GM21825 (cell line): ENCODE data around the gene ZNF24.

Experiments used
- ATAC-seq: cut with Tn5 transposase; IDR thresholded peaks from one replicate; pipeline ENCODE4 v1.9.1; 2021; ENCODE audit warnings: mild to moderate bottlenecking, moderate library complexity; ENCODE audit not compliant: unreplicated experiment

ZNF24 gene

DNA sequence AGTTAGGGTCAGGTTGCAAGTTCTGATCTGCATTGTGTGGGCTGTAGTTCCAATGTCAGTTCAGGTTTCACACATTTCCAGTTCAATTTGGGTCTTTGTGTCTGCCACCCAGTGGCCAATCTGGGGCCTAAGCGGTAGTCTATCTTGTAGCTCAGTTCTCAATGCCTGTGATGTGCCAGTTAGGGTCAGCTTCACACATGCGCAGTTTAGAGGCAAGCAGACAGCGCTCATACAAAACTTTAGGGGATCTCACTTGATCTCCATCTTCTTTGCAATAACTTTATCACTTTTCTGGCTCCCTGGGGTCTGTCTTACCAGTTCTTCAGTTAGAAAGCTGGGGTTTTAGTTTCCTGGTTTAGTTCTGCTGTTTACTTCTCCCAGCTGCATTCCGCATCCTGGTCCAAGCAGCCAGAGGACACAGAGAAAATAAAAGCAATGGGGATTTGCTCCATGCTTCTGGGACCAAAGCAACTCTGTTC, 11.0 kb upstream of the ZNF24 start:
- ATAC-seq = peak; percentile 93

DNA sequence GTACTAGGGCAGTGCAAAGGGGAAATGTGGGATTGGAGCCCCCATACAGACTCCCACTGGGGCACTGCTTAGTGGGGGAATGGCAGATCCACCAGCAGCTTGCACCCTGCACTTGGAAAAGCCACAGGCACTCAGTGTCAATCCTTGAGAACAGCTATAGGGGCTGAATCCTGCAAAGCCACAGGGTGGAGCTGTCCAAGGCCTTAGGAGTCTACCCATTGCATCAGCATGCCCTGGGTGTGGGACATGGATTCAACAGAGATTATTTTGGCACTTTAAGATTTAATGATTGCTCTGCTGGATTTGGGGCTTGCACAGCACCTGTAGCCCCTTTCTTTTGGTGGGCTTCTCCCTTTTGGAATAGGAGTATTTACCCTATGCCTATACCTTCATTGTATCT, 8.6 kb upstream of the ZNF24 start:
- no peak for ATAC-seq

DNA sequence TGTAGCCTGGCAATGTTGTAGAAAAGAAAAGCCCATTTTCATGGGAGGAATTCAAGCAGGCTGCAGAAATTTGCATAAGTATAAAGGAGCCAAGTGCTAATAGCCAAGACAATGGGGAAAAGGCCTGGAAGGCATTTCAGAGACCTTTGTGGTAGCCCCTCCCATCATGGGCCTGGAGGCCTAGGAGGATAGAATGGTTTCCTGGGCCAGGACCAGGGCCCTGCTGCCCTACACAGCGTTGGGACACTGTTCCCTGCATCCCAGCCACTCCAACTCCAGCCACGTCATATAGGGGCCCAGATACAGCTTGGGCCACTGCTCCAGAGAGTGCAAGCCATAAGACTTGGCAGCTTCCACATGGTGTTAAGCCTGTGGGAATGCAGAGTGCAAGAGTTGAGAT, 8.1 kb upstream of the ZNF24 start:
- ATAC-seq = no peak

DNA sequence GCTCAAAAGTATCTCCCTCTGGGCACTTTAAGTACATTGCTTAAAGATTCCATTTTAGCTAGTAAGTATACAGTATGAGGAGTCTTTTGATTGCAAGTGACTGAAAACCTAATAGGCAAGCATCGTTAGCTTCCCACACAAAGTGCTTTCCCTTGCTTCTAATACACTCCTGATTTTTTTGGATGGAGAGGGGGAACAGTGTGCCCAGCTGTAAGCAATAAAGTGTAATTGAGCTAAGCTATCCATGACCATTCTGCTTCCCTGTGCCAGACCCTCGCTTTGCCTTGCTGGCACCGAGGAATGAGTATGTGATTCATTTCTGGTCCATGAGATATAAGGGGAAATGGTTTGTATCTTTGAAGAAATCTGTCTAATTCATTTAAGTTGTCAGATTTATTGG, 3.8 kb upstream of the ZNF24 start:
- no peak for ATAC-seq

DNA sequence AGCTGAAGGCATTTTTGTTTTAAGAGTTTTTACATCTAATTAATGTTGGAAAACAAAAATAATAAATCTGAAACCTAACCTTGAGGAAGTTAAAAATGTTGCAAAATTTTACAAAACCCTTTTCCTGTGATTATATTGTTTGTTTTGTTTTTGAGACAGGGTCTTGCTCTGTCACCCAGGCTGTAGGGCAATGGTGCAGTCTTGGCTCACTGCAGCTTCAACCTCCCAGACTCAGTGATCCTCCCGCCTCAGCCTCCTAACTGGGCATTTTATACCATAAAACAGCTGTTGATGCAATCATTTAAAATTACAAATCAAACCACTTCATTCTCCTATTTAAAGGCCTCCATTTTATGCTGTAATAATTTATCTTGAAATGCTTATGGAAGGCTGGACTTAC, 1.7 kb upstream of the ZNF24 start:
- no peak for ATAC-seq

DNA sequence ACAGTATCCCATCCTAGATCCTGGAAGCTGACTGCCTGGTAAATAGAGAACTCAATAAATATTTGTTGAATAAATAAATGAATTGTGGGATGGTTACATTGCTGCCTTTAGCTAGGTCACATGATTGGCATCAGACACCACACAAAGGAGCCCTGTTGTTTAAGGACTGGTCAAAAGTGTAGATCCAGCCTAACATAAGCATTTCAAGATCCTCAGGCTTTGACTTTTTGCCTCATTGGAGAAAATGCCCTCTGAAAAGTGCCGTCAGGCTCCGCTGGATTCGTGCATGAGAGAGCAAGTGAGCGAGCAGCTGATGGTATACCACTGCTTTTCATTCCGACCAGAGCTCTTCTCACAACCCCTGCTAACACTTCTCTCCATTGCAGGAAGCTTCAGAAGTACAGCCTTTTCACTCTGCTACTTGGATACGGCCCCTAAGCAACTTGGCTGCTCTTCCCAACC, 1.3 kb upstream of the ZNF24 start:
- peak; percentile 34 for ATAC-seq

DNA sequence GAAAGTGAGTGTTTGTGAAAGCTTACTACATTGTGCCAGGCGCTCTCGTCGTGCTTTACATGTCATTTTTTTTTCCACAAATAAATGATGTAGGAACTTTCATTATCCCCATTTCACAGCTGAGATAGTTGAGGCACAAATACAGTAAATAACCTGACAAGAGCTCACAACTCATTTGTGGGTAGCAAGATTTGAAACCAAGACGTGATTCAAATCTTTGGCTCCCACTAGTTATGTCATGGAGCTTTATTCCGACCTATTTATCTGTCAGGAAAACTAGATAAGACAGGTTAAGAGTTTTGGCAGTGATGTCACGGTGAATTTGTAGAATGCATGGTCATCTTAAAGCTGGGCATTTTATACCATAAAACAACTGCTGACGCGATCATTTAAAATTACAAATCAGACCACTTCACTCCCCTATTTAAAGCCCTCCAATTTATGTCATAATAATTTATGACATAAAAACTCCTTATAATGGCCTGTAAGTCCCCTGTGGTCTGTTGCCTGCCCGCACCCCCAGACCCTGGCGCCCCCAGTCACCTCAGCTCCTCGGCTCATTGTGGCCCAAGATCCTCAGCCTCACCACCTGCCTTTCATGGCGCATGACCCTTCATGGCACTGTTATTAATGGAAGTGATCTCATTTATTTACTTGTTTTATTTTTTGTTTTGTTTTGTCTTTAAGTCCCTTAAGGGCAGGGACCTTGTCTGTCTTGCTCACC, 678 bp upstream of the ZNF24 start:
- ATAC-seq = no peak

DNA sequence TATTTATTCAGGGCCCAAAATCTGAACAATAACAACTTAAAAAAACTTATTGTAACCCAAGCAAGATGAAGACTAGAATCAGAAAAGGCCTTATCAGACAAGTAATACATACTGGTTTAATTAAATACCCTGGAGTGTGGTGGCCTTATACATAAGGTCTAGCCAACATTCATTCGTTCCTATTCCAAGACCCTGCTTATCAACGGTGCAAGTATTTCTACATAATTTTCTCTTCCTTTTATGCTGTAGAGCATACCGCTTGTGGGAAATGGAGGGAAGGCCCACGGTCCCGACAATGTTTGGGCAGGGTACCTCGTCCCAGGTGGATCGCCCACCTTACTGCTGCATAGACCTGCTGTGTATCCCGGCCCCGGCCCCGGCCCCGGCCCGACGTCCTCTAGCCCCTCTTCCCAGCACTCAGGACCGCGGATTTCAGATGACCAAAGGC, 708 bp downstream of the ZNF24 start:
- no peak for ATAC-seq

DNA sequence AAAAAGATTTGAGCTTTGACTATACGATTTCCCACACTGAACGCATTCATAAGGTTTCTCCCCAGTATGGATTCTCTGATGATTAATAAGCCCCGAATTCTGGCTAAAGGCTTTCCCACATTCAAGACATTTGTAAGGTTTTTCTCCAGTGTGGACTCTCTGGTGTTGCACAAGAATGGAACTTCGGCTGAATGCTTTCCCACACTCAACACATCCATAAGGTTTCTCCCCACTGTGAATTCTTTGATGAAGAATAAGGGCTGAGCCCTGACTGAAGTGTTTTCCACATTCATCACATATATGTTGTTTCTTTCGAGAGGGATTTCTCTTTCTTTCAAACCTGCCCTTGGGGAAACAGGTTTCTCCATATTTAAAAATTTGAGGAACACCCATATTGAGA, 6.9 kb downstream of the ZNF24 start:
- ATAC-seq = no peak

DNA sequence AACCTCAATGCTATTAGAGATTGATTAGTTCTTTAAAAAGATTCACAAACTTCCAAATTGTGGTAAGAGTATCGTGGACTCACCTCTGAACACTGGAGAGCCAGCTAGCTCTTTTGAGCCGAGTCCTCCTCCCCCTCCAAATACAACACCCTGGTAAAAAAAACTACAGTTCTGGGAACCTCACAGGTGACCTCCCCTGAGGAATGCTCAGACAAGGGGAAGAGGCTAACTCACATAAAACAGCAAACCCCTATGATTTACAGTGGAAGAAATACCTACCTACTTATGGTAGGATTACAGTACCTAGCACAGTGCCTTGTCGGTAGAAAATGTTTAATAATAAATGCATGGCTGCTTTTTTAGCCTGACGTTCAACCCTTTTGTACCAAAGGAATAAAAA, 8.4 kb downstream of the ZNF24 start:
- ATAC-seq = no peak

DNA sequence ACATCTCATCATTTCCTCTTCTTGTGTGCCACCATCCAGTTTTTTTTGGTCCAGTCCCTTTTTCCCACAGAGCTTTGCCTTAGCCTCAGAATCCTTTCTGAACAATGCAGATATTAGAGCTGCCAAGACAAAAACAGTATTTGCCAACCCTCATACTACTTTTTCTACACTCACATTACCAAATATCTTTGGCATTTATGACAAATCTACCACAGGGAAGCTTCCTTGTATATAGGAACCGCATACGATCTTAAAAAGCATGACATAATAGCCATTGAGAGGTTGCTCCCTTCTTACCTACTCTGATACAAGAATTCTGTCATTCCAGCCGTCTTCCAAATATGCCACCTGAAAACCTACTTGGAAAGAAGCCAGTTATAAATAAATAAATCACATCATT, 9.4 kb downstream of the ZNF24 start:
- ATAC-seq = no peak

DNA sequence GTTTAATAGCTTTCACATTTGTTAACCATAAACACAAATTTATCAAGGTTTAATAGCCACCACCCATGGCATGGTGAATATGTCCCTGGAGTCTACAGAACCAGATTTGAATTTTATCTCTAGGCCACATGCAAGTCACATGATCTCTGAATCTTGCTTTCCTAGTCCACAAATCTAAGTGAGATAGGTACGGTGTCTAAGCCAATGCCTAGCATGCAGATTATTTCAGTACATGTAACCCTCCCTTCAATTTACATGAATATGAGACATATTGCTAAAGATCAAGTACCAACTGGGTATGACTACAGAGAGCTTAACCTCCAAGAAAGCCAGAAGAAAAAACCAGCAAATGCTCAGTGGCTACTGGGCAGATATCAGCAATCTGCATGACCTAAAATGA, 10.0 kb downstream of the ZNF24 start:
- ATAC-seq = no peak

DNA sequence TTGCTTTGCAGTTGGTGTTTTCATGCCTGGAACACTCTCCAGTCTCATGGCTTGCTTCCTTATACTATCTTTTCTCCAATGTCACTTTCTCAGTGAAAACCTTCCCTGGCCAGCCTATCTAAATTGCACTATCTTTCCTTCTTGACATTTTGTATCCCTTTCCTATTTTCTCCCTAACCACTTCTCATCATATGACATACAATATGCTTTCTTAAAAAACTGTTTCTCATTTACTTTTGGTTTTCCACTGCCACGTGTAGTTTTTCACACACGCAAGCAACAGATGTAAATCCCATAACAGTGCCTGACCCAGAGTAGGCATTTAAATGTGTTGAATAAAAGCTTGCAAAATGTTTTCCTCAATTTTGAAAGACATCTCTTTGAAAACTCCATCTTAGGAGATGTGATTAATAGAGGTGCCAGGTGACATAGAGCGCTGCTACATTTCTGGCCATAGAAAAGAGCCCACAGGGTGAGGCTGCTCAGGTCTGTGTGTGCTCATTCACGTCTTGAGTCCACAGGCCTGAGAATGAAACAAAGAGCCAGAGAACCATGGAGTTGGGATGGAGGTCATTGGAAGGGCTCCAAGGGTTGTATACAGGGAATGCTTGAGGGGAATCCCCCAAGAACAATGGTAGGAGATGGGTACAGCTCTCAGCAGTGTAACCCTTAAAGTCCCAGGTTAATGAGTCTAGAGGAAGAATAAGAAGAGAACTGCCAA, 12.7 kb downstream of the ZNF24 start:
- ATAC-seq = no peak

DNA sequence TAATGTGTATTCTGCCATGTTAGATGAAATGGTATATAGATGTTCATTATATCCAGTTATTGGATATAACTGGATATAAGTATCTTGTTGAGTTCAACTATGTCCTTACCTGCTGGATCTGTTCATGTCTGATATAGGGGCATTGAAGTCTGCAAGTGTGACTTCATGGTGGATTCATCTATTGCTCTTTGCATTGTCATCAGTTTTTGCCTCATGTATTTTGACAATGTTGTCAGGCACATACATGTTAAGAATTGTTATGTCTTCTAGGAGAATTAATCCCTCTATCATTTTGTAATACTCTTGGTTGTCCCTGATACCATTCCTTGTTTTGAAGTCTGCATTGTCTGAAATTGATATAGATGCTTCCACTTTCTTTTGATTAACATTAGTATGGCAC, 15.4 kb downstream of the ZNF24 start:
- ATAC-seq = no peak

DNA sequence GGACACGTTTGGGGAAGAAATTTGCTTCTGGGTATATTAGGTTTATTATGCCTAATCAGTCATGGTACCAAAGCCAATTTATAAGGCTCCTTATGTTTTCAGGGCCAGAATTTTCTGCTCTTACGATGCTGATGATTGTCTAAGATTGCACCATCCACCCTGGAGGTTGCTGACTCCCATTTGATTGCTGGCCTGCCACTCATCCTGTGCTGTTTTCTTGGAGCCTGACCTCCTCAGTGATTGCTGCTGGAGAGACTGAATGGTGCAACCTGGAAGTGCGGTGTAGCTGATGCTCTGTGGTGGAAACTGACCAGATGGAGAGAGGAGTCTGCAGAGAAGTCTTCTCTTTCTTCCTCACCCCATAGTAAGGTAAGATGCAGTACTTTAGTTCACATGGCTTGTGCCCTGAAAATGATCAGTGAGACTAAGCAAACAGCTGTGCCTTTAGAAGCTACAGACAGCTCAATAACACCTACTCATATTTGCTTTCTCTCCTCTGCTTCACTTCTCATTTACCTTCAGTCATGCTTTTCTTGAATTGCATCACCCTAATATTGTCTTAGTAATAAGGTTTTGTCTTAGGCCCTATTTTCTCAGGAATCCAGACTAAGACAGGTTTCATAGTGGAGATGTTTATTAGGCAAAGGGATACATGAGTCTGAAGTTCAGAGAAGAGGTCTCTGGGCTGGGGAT, 17.4 kb downstream of the ZNF24 start:
- no peak for ATAC-seq

DNA sequence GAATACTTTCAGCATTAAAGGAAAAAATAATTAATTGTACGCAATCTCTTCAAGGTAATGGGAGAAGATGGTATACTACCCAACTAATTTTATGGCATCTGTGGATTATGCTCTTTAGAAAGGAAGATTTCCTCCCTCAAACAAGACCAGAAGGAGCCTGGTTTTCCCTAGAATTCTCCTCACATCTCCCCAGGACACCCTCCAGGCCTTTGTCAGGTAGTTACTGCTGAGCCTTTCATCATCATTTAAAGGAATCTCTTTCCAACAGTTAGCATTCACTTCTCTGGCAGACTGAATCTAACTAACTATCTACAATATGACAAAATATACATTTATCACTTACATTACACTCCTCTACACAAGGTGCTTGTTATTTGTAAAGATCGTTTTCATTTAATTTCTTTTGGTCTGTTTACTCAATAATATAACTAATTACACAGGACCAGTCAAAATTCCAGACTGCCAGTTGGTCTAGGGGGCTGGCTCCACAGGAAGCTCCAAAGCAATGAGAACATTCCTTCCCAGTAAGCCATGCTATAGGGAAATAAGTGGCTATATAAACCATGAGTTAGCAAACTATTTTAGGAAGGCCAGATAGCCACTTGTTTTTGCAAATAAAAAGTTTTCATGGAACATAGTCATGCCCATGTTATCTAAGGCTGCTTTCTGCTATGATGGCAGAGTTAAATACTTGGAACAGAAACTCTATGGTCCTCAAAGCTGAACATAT, 19.1 kb downstream of the ZNF24 start:
- ATAC-seq = no peak

DNA sequence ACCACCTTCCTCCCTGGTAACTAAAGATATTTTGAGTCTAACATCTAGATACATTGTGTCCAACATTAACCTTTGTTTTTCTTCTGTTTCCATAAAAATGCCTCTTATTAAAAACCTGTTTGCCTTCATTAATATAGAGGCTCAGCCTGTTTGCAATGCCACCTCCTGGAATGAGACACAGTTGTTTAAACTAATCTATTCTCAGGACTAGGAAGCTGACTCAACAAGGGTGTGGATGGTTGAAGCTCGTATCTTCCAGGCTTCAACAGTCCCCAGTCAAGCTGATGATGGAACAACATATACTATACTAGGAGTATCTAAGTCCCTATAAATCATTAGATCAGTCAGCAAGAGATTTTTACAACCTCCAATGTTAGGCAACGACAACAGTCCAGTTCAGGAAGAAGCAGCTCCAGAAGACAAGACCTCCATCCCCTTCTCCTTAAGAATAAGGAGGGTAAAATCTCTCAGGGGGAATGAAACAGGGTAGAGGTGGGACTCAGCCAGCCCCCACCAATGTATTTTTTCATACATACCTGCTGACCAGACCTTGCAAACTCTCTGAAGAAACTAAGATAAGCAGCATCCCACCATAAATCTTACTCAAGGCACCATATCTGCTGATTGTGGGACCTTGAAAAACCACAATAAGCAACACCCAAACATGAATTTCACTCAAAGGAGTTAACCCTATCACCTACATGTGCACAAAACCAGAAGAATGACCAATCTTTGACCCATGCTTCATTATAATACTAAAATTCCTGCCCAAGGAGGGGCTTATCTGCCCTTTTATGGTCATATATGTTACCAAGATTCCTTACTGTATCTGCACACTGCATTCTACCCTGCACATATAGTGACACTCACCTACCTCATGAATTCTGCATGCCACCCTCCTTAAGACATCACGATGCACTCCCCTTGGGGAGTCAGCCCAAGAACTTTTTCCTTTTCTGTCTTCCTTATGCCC, 21.4 kb downstream of the ZNF24 start:
- no peak for ATAC-seq

DNA sequence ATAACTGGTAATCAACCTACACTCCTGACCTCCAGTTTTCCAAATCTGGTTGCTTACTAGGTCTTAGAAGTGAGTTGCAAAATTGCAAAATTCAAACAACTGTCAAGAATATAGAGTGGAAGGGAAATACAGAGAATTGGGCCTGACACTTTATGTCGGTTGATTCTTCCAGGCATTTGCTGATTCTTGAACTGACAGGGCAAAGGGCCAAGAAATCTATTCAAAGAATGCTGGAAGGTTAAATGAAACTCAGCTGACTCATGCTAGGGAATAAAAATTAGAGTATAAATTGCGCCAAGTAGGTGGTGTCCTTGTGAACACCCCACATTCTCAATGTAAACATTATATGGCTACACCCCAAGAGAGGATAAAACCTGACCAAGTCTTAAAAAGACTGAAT, 32.7 kb downstream of the ZNF24 start:
- no peak for ATAC-seq

DNA sequence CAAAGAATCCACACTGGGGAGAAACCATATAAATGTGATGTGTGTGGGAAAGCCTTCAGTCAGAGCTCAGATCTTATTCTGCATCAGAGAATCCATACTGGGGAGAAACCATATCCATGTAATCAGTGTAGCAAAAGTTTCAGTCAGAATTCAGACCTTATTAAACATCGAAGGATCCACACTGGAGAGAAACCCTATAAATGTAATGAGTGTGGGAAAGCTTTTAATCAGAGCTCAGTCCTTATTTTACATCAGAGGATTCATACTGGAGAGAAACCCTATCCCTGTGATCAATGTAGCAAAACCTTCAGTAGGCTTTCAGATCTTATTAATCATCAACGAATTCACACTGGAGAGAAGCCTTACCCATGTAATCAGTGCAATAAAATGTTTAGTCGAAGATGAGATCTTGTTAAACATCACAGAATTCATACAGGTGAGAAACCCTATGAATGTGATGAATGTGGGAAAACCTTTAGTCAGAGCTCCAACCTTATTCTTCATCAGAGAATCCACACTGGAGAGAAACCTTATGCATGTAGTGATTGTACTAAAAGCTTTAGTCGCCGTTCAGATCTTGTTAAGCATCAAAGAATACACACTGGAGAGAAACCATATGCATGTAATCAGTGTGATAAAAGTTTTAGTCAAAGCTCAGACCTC, 37.5 kb downstream of the ZNF24 start:
- ATAC-seq = no peak
